Subcutaneous adipose tissue (tissue), 4 donors: Measurements from ENCODE around the gene NUP160. TPM values are rescaled to one million over a fixed set of nuclear protein-coding genes. Genes with fewer than 3 reads are reported as not detected.

ENCODE experiments used
- CTCF ChIP-seq: fragments of 450-650 bp; IDR thresholded peaks from one replicate; pipeline ENCODE4 v1.5.1; 2016; ENCODE audit warnings: low read depth, mild to moderate bottlenecking, control low read depth, antibody characterized with exemption, moderate library complexity
- total RNA-seq, 4 donors: library from RNA; depleted of rRNA; stranded (reverse); fragments of >200 nt; gene quantifications; one replicate each; pipeline ENCODE4 v1.1.0, GENCODE V29; 2016

The NUP160 gene
- total RNA-seq, 4 donors from 2014 or later = 27.7 to 33.9 (median 31.0) TPM

- TF ChIP-seq CTCF = no peak
Measured at GRCh38 chr11:47843361-47844055, 4.6 kb downstream of the NUP160 start.

DNA sequence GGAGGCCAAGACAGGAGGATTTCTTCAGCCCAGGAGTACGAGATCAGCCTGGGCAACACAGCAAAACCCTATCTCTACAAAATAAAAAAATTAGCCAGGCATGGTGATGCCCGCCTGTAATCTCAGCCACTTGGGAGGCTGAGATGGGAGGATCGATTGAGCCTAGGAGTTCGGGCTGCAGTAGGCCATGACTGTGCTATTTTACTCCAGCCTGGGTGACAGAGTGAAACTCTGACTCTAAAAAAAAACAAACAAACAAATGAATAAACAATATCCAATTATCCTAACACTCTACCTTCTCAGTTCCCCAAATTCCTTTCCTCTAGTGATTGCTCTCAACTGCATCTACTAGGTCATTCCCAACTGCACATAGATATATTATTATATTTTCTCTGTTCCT lies 5.4 kb downstream of the NUP160 start:
- no peak for TF ChIP-seq CTCF

- TF ChIP-seq CTCF = no peak
Measured at GRCh38 chr11:47837929-47838328, 10.2 kb downstream of the NUP160 start.

- TF ChIP-seq CTCF = no peak
Measured at GRCh38 chr11:47837292-47837691, 10.9 kb downstream of the NUP160 start.

DNA sequence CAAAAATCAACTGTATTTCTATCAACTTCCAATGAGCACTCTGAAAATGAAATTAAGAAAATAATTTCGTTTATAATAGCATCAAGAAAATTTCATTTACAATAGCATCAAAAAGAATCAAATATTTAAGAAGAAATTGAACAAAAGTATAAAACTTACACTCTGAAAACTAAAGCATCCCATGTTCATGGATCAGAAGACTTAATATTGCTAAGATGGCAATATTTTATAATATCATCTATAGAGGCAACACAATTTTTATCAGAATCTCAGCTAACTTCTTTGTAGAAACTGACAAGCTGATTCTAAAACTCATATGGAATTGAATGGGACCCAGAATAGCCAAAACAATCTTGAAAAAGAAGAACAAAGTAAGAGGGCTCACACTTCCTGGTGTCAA lies 19.9 kb downstream of the NUP160 start:
- TF ChIP-seq CTCF = no peak

DNA sequence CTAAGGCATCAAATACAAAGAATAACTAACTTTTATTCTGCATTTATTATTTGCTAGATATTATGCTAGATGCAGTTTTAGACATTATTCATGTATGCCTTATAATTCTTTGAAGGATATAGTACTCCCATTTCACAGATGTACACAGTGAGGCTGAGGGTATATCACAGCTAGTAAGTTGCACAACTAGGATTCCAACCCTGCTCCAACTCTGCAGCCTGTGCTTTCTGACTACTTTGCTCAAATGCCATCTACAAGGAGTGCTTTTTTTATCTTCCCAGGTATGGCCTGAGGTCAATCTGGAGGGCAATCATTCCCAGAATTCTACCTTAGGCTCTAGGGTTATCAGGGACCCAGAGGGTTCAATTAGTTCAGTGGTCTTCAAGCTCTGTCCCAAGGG lies 28.4 kb downstream of the NUP160 start:
- no peak for TF ChIP-seq CTCF

DNA sequence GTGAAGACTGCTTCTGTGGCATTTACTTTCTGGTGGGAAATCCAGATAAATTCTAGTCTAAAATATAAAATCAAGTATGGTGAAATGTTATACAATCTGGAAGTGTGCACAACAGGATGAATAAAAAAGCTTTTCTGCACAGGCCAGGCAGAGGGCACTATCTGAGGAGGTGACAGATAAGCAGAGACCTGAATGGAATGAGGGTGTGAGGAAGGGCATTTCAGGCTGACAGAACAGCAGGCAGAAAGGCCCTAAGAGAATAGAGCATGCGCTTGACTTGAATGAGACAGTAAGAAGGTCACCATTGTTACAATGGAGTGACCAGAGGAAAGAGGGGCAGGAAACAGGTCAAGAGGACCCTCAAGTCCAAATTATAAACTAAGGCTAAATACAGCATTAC lies 47.4 kb downstream of the NUP160 start:
- TF ChIP-seq CTCF = no peak
